Right cardiac atrium (tissue), 5 donors: ENCODE data around the gene ASPHD1. TPM values are rescaled to one million over a fixed set of nuclear protein-coding genes. Genes with fewer than 3 reads are reported as not detected.

Source experiments
- ATAC-seq, 2 donors: fragments of 200-7000 bp; cut with Tn5 transposase; one replicate each; pipeline versions ENCODE4 v1.8.0 to v1.9.1; 2020; ENCODE audit warnings: moderate library complexity in 2 of 2, mild to moderate bottlenecking in 1 of 2
- DNase-seq, 3 donors: peaks; one replicate each; pipeline ENCODE4 v3.0.0-alpha.2; 2020
- H3K27ac ChIP-seq: one replicate; pipeline ENCODE4 v1.5.1; 2013; ENCODE audit warnings: mild to moderate bottlenecking, low read length, control low read depth, moderate library complexity
- H3K27me3 ChIP-seq: one replicate; pipeline ENCODE4 v1.6.1; 2013; ENCODE audit not compliant: control insufficient read depth, insufficient read depth
- H3K4me1 ChIP-seq: one replicate; pipeline ENCODE4 v1.6.1; 2013; ENCODE audit warnings: low read length; ENCODE audit not compliant: control insufficient read depth, insufficient read depth
- H3K4me3 ChIP-seq: one replicate; pipeline ENCODE4 v1.5.1; 2013; ENCODE audit warnings: low read length, control low read depth
- H3K9me3 ChIP-seq: one replicate; pipeline ENCODE4 v1.6.1; 2013; ENCODE audit warnings: low read length; ENCODE audit not compliant: control insufficient read depth
- WGBS: extraction: QIAGEN DNeasy Blood & Tissue Kit; methylation state at CpG from one replicate; pipeline ENCODE4 v1.1.7; 2013; 5-methylcytosine and 5-hydroxymethylcytosine counted together
- intact Hi-C, 4 donors: fragments of 100-400 bp; cut with DNase I; formaldehyde crosslinking; loops; one replicate each; pipeline versions ENCODE4 v1.11.0 to v1.14.0; 2022 to 2023
- polyA plus RNA-seq: library from polyadenylated mRNA; stranded (reverse); fragments of 200-250 nt; gene quantifications from one replicate; pipeline ENCODE4 v1.2.3, GENCODE V29; 2013
- total RNA-seq, 4 donors: library from RNA; stranded (reverse); fragmentation: NEBNext Ultra II Directional; extraction: Animal tissue kit (Norgen Biotek cat#: 25700); gene quantifications; one replicate each; pipeline ENCODE4 v1.2.1, GENCODE V29; 2021
- donor health status: healthy with polysubstance abuse.
- donor health status: DM: no; HTN: yes; CAD: no.
- donor health status: DM: no; HTN: no; CAD: no.
- donor health status: DM: no; HTN: yes; CAD: no; lungs with severe emphysema.
- donor health status: DM: yes; HTN: yes; CAD: no.

The ASPHD1 gene
- total and polyA plus RNA-seq, 5 donors = 0.14 to 0.50 (median 0.26) TPM; not detected in 1

DNA sequence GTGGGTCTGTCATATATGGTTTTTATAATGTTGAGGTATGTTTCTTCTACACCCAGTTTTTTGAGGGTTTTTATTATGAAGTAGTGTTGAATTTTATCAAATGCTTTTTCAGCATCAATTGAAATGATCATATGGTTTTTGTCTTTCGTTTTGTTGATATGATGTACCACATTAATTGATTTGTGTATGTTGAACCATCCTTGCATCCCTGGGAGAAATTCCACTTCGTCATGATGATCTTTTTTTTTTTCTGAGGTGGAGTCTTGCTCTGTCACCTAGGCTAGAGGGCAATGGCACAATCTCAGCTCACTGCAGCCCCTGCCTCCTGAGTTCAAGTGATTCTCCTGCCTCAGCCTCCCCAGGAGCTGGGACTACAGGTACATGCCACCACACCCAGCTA, 47.6 kb downstream of the ASPHD1 start:
- H3K27ac ChIP-seq = no peak overlapping the region
- DNase-seq (no peak), ATAC-seq (no peak)
- no peaks in the 10 kb centered on the region for H3K4me1 ChIP-seq
- 79% methylated on average over 2 of the region's 2 CpGs for WGBS
- no peaks in the 10 kb centered on the region for H3K27me3 ChIP-seq
- H3K9me3 ChIP-seq = no peaks in the 10 kb centered on the region
- no peak overlapping the region for H3K4me3 ChIP-seq
- intact Hi-C loops = no loop called here

DNA sequence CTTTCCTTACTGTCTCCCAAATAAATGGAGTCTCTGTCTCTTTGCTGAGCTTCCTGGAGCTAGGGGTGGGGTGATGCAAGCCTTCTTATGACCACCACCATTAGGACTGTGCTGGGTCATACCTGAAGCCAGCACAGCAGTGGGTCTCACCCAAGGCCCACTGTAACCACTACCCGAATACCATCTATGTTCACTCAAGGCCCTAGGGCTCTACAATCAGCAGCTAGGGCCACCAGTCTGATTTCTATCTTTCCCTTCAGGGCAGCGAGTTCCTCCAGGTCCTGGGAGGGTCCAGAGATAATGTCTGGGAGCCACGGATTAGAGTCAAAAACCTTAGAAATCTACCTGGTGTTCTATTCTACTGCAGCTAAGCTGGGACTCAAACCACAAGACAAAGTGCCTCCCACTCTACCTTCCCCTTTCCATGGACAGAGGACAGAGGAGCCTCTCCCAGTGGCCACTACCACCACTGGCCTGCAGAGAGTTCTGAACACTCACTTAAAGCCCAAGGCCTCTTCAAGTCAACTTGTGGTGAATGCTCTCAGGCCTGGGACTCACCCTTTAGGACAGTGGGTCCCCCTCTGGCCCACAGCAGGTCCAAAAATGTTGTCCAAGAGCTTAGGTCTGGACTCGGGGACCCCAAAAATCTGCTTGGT, 50.6 kb downstream of the ASPHD1 start:
- no peaks in the 10 kb centered on the region for H3K9me3 ChIP-seq
- ATAC-seq (no peak), DNase-seq (no peak)
- intact Hi-C loops = no loop called here
- WGBS = 86% methylated on average over 4 of the region's 4 CpGs
- no peaks in the 10 kb centered on the region for H3K27me3 ChIP-seq
- no peak overlapping the region for H3K4me3 ChIP-seq
- no peaks in the 10 kb centered on the region for H3K4me1 ChIP-seq
- no peak overlapping the region for H3K27ac ChIP-seq

DNA sequence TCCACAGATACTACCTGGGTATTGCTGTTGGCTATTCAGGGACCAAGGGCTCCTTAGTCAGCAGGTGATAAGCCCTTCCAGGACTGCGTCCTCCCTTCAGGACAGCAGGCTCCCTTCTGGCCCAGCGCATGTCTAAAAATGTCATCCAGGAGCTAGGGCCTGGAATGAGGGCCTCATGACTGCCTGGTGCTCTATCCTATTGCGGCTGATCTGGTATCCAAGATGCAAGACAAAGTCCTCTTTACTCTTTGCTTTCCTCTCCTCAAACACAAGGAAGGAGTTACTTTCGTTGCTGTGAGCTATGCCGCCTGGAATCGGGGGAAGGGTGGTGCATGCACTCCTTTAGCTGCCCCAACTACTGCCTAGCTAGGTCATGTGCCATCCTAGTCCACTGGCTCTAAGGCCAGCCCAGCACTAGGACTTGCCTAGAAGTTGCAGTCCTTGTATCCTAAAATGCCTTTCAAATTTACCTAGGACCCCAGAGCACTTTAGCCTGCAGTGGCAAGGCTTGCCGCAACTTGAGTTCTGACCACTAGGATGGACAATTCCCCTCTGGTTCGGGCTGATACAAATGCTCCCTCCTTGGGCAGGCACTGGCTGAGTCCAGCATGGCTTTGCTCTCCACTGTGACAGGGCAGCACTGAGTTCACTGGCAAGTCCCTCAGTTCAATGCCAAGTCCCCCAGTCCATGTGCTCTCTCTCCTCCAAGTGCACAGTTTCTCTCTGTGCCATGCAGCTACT, 51.5 kb downstream of the ASPHD1 start:
- no peaks in the 10 kb centered on the region for H3K4me1 ChIP-seq
- ATAC-seq = no peak
- no peaks in the 10 kb centered on the region for H3K27me3 ChIP-seq
- DNase-seq = no peak
- WGBS = 86% methylated on average over 8 of the region's 8 CpGs
- intact Hi-C loops = no loop called here
- no peaks in the 10 kb centered on the region for H3K9me3 ChIP-seq
- H3K4me3 ChIP-seq = no peak overlapping the region
- H3K27ac ChIP-seq = no peak overlapping the region

Other genes with a start within 250 kb of the ASPHD1 start
- gene SPN, start 237.2 kb upstream of the ASPHD1 start, total RNA-seq = 1 to 10 TPM; 1.3 to 3.4 (median 2.9) TPM
- 2.6 TPM for gene SPN, start 237.2 kb upstream of the ASPHD1 start, polyA plus RNA-seq
- gene QPRT, start 221.3 kb upstream of the ASPHD1 start, total RNA-seq = 10 to 100 TPM; 20.4 to 53.5 (median 39.7) TPM
- 44.3 TPM for gene QPRT, start 221.3 kb upstream of the ASPHD1 start, polyA plus RNA-seq
- 1 to 10 TPM in 1 of 4 donors, under 1 TPM in 3; 0.62 to 1.1 (median 0.73) TPM for gene C16orf54, start 154.5 kb upstream of the ASPHD1 start, total RNA-seq
- 0.23 TPM for gene C16orf54, start 154.5 kb upstream of the ASPHD1 start, polyA plus RNA-seq
- gene ZG16, start 122.2 kb upstream of the ASPHD1 start, total RNA-seq = not detected
- gene ZG16, start 122.2 kb upstream of the ASPHD1 start, polyA plus RNA-seq = not detected
- 10 to 100 TPM; 19.0 to 53.8 (median 41.6) TPM for gene KIF22, start 109.7 kb upstream of the ASPHD1 start, total RNA-seq
- gene KIF22, start 109.7 kb upstream of the ASPHD1 start, polyA plus RNA-seq = 89.6 TPM
- gene MAZ, start 94.0 kb upstream of the ASPHD1 start, total RNA-seq = 100 to 1,000 TPM in 3 of 4 donors, 10 to 100 TPM in 1; 82.3 to 113 (median 104) TPM
- 69.3 TPM for gene MAZ, start 94.0 kb upstream of the ASPHD1 start, polyA plus RNA-seq
- 1 to 10 TPM; 2.5 to 5.0 (median 4.4) TPM for gene PRRT2, start 88.3 kb upstream of the ASPHD1 start, total RNA-seq
- gene PRRT2, start 88.3 kb upstream of the ASPHD1 start, polyA plus RNA-seq = 4.8 TPM
- 10 to 100 TPM; 13.7 to 20.3 (median 15.2) TPM for gene PAGR1, start 84.3 kb upstream of the ASPHD1 start, total RNA-seq
- 33.8 TPM for gene PAGR1, start 84.3 kb upstream of the ASPHD1 start, polyA plus RNA-seq
- 10 to 100 TPM; 48.2 to 73.9 (median 64.0) TPM for gene MVP, start 80.0 kb upstream of the ASPHD1 start, total RNA-seq
- gene MVP, start 80.0 kb upstream of the ASPHD1 start, polyA plus RNA-seq = 50.6 TPM
- gene CDIPT, start 37.3 kb upstream of the ASPHD1 start, total RNA-seq = 100 to 1,000 TPM in 2 of 4 donors, 10 to 100 TPM in 2; 86.7 to 109 (median 99.1) TPM
- 106 TPM for gene CDIPT, start 37.3 kb upstream of the ASPHD1 start, polyA plus RNA-seq
- gene SEZ6L2, start 938 bp upstream of the ASPHD1 start, total RNA-seq = 1 to 10 TPM; 1.5 to 3.6 (median 2.1) TPM
- 0.36 TPM for gene SEZ6L2, start 938 bp upstream of the ASPHD1 start, polyA plus RNA-seq
- 10 to 100 TPM in 2 of 4 donors, 1 to 10 TPM in 2; 7.3 to 12.8 (median 9.2) TPM for gene KCTD13, start 25.7 kb downstream of the ASPHD1 start, total RNA-seq
- 7.1 TPM for gene KCTD13, start 25.7 kb downstream of the ASPHD1 start, polyA plus RNA-seq
- 10 to 100 TPM; 79.7 to 90.4 (median 82.1) TPM for gene TMEM219, start 61.6 kb downstream of the ASPHD1 start, total RNA-seq
- 97.4 TPM for gene TMEM219, start 61.6 kb downstream of the ASPHD1 start, polyA plus RNA-seq
- gene TAOK2, start 73.4 kb downstream of the ASPHD1 start, total RNA-seq = 10 to 100 TPM; 37.2 to 40.1 (median 39.4) TPM
- 38.3 TPM for gene TAOK2, start 73.4 kb downstream of the ASPHD1 start, polyA plus RNA-seq
- 10 to 100 TPM; 11.6 to 21.7 (median 17.5) TPM for gene HIRIP3, start 95.1 kb downstream of the ASPHD1 start, total RNA-seq
- 19.1 TPM for gene HIRIP3, start 95.1 kb downstream of the ASPHD1 start, polyA plus RNA-seq
- 10 to 100 TPM; 32.7 to 44.6 (median 37.1) TPM for gene INO80E, start 95.8 kb downstream of the ASPHD1 start, total RNA-seq
- 59.1 TPM for gene INO80E, start 95.8 kb downstream of the ASPHD1 start, polyA plus RNA-seq
- under 1 TPM; 0.40 to 0.59 (median 0.47) TPM for gene DOC2A, start 110.5 kb downstream of the ASPHD1 start, total RNA-seq
- 0.77 TPM for gene DOC2A, start 110.5 kb downstream of the ASPHD1 start, polyA plus RNA-seq
- not detected for gene C16orf92, start 122.7 kb downstream of the ASPHD1 start, total RNA-seq
- gene C16orf92, start 122.7 kb downstream of the ASPHD1 start, polyA plus RNA-seq = not detected
- not detected for gene TLCD3B, start 130.8 kb downstream of the ASPHD1 start, total RNA-seq
- gene TLCD3B, start 130.8 kb downstream of the ASPHD1 start, polyA plus RNA-seq = not detected
- 1,000 to 10,000 TPM; 2,625 to 3,581 (median 3,363) TPM for gene ALDOA, start 165.3 kb downstream of the ASPHD1 start, total RNA-seq
- gene ALDOA, start 165.3 kb downstream of the ASPHD1 start, polyA plus RNA-seq = 3,115 TPM
- gene PPP4C, start 175.5 kb downstream of the ASPHD1 start, total RNA-seq = 10 to 100 TPM; 31.3 to 40.8 (median 36.0) TPM
- gene PPP4C, start 175.5 kb downstream of the ASPHD1 start, polyA plus RNA-seq = 51.8 TPM
- gene TBX6, start 191.4 kb downstream of the ASPHD1 start, total RNA-seq = 1 to 10 TPM in 2 of 4 donors, under 1 TPM in 2; 0.67 to 1.2 (median 1.0) TPM
- gene TBX6, start 191.4 kb downstream of the ASPHD1 start, polyA plus RNA-seq = 0.93 TPM
- 10 to 100 TPM; 54.4 to 79.2 (median 71.2) TPM for gene YPEL3, start 195.7 kb downstream of the ASPHD1 start, total RNA-seq
- gene YPEL3, start 195.7 kb downstream of the ASPHD1 start, polyA plus RNA-seq = 118 TPM
- gene GDPD3, start 213.0 kb downstream of the ASPHD1 start, total RNA-seq = 1 to 10 TPM; 1.3 to 3.7 (median 3.2) TPM
- gene GDPD3, start 213.0 kb downstream of the ASPHD1 start, polyA plus RNA-seq = 2.6 TPM
- 10 to 100 TPM; 55.9 to 67.8 (median 64.3) TPM for gene MAPK3, start 222.7 kb downstream of the ASPHD1 start, total RNA-seq
- gene MAPK3, start 222.7 kb downstream of the ASPHD1 start, polyA plus RNA-seq = 78.1 TPM